HepG2 (cell line): ENCODE results near the gene P2RX7. TPM values are rescaled to one million over a fixed set of nuclear protein-coding genes. Genes with fewer than 3 reads are reported as not detected.
"Not testable (repeated sequence)": the region's sequence is repeated elsewhere in the genome, so short reads cannot be mapped to it uniquely, and the experiment has no call there.

Experiments
- ATAC-seq: fragments of 200-7000 bp; cut with Tn5 transposase; 3 replicates; pipeline ENCODE4 v1.9.1; 2020; ENCODE audit warnings: mild to moderate bottlenecking, moderate library complexity
- BruUV-seq: library from RNA; stranded (reverse); fragments of 400-500 nt; replicated peaks from 2 replicates; lab custom pipeline; 2021; lab: Mats Ljungman, UMichigan
- CTCF ChIA-PET: fragments of 300-600 bp; formaldehyde crosslinking; extraction: SDS; loops from one replicate; lab custom pipeline; 2021; ENCODE audit warnings: low total read pairs, inconsistent platforms, low intra/inter-chr PET ratio; lab: Yijun Ruan, JAX
- POLR2A ChIA-PET: fragments of 350-600 bp; sonication (Branson Sonifier 250); formaldehyde crosslinking; loops from one replicate; lab custom pipeline; 2020; ENCODE audit warnings: antibody characterized with exemption, inconsistent platforms; lab: Yijun Ruan, JAX
- DNase-seq: peaks from one replicate; pipeline ENCODE4 v3.0.0-alpha.2; 2015; ENCODE audit warnings: low spot score
- FAIRE-seq: peaks from 3 replicates; lab custom pipeline; 2011; peaks lifted over from hg19 to GRCh38; lab: Jason Lieb, UNC
- H2AFZ ChIP-seq: one replicate; pipeline ENCODE4 v1.6.1; 2011; ENCODE audit warnings: low read length, inconsistent platforms
- H3K27ac ChIP-seq: fragments of 300-600 bp; 3 replicates; pipeline ENCODE4 v1.8.0; 2011; ENCODE audit warnings: mixed run types, mild to moderate bottlenecking, mixed read lengths, low read length, inconsistent platforms; ENCODE audit not compliant: insufficient read depth; ENCODE audit errors: extremely low read length
- H3K27me3 ChIP-seq, 2 experiments: fragments of 200-600 bp in 1 of 2; 2 replicates in 1 of 2; 3 replicates in 1 of 2; pipeline versions ENCODE4 v1.6.0 to v1.8.0; 2011; ENCODE audit warnings: low read length in 2 of 2, mild to moderate bottlenecking in 2 of 2, moderate library complexity in 2 of 2, inconsistent platforms in 1 of 2; ENCODE audit not compliant: insufficient read depth in 2 of 2, control insufficient read depth in 1 of 2
- H3K36me3 ChIP-seq, 2 experiments: fragments of 200-600 bp in 1 of 2; replicated peaks in 1 of 2; 2 replicates in 1 of 2; 3 replicates in 1 of 2; pipeline versions ENCODE4 v1.5.1 to v1.8.0; 2011; ENCODE audit warnings: low read length in 2 of 2, inconsistent platforms in 1 of 2; ENCODE audit not compliant: insufficient read depth in 2 of 2, control insufficient read depth in 1 of 2
- H3K4me1 ChIP-seq: 2 replicates; pipeline ENCODE4 v1.5.1; 2012; ENCODE audit warnings: low read length, inconsistent platforms; ENCODE audit not compliant: insufficient read depth
- H3K4me2 ChIP-seq: 2 replicates; pipeline ENCODE4 v1.6.0; 2011; ENCODE audit warnings: low read depth, low read length, inconsistent platforms
- H3K4me3 ChIP-seq, 3 experiments: fragments of 200-600 bp in 1 of 3; sonication (generic), shearing (Covaris generic) in 1 of 3; replicated peaks in 1 of 3; 2 replicates each; pipeline ENCODE4 v1.5.1; 2011 to 2016; ENCODE audit warnings: low read length in 3 of 3, inconsistent platforms in 2 of 3, low read depth in 2 of 3, mild to moderate bottlenecking in 2 of 3, control low read depth in 1 of 3, mixed read lengths in 1 of 3; ENCODE audit not compliant: insufficient read depth in 1 of 3
- H3K79me2 ChIP-seq: one replicate; pipeline ENCODE4 v1.6.1; 2011; ENCODE audit warnings: low read length, inconsistent platforms; ENCODE audit not compliant: insufficient read depth
- H3K9ac ChIP-seq: 2 replicates; pipeline ENCODE4 v1.6.0; 2011; ENCODE audit warnings: mild to moderate bottlenecking, low read depth, low read length, inconsistent platforms; ENCODE audit not compliant: insufficient read depth
- H3K9me3 ChIP-seq: 2 replicates; pipeline ENCODE4 v1.5.1; 2012; ENCODE audit warnings: mild to moderate bottlenecking, low read length
- H4K20me1 ChIP-seq: 2 replicates; pipeline ENCODE4 v1.6.0; 2011; ENCODE audit warnings: inconsistent platforms, mild to moderate bottlenecking, low read length, moderate library complexity; ENCODE audit not compliant: insufficient read depth
- IKZF4 ChIP-seq: sonication (generic); formaldehyde crosslinking; IDR thresholded peaks from 2 replicates; pipeline ENCODE4 v1.5.1; 2020; ENCODE audit warnings: borderline replicate concordance, mild to moderate bottlenecking, low read depth, missing genetic modification reagents; ENCODE audit errors: not compliant biosample characterization
- ZNF407 ChIP-seq: sonication (generic); formaldehyde crosslinking; IDR thresholded peaks from one replicate; pipeline ENCODE4 v1.5.1; 2020; ENCODE audit warnings: mild to moderate bottlenecking, missing genetic modification reagents; ENCODE audit errors: not compliant biosample characterization
- ZNF570 ChIP-seq: sonication (generic); formaldehyde crosslinking; IDR thresholded peaks from 2 replicates; pipeline ENCODE4 v1.4.0; 2020; ENCODE audit warnings: mild to moderate bottlenecking, missing genetic modification reagents, borderline replicate concordance
- ZNF577 ChIP-seq: sonication (generic); formaldehyde crosslinking; IDR thresholded peaks from 2 replicates; pipeline ENCODE4 v1.4.0; 2020; ENCODE audit warnings: mild to moderate bottlenecking, low read depth, missing genetic modification reagents, borderline replicate concordance
- ZNF616 ChIP-seq: sonication (generic); formaldehyde crosslinking; IDR thresholded peaks from 2 replicates; pipeline ENCODE4 v1.5.0; 2020; ENCODE audit warnings: low read depth, mild to moderate bottlenecking, missing genetic modification reagents
- ZNF761 ChIP-seq: sonication (generic); formaldehyde crosslinking; conservative IDR thresholded peaks from 2 replicates; pipeline ENCODE4 v1.4.0; 2020; ENCODE audit warnings: mild to moderate bottlenecking, missing genetic modification reagents
- WGBS: methylation state at CpG from one replicate; pipeline ENCODE4 v1.1.6; 2017; ENCODE audit warnings: low lambda C conversion rate; 5-methylcytosine and 5-hydroxymethylcytosine counted together
- in situ Hi-C: cut with HindIII; loops from 2 replicates; pipeline ENCODE4 v1.10.0; 2017; ENCODE audit warnings: low pct_unique_long_range_greater_than_20kb; ENCODE audit not compliant: extremely low pct_ligation_motif_present
- intact Hi-C: fragments of 100-400 bp; cut with micrococcal nuclease; formaldehyde crosslinking; loops from one replicate; pipeline ENCODE4 v1.10.0; 2022; ENCODE audit not compliant: unreplicated experiment
- polyA plus RNA-seq, 8 experiments: library from polyadenylated mRNA; depleted of rRNA in 3 of 8; stranded (reverse) in 7 of 8; unstranded in 1 of 8; fragments of >200 nt; fragmentation: Illumina TruSeq in 4 of 8; extraction: Trizol in 4 of 8; gene quantifications; 2 replicates each; pipeline versions ENCODE4 v1.2.1 to v1.2.3, GENCODE V29; 2011 to 2016; ENCODE audit warnings: low read depth in 4 of 8, missing spikeins in 1 of 8, mixed read lengths in 1 of 8; ENCODE audit not compliant: insufficient read depth in 1 of 8
- total RNA-seq, 5 experiments: library from RNA; depleted of rRNA; stranded (reverse); fragments of >200 nt; fragmentation: Illumina TruSeq; extraction: Trizol; gene quantifications; 2 replicates each; pipeline ENCODE4 v1.2.3, GENCODE V29; 2016; ENCODE audit warnings: low read depth in 1 of 5

Gene P2RX7
- total and polyA plus RNA-seq, 2 of the 13 experiments (the other 11 are each of a cell fraction or from before 2014, with no cell fraction given): 0.13 to 0.73 TPM

DNA sequence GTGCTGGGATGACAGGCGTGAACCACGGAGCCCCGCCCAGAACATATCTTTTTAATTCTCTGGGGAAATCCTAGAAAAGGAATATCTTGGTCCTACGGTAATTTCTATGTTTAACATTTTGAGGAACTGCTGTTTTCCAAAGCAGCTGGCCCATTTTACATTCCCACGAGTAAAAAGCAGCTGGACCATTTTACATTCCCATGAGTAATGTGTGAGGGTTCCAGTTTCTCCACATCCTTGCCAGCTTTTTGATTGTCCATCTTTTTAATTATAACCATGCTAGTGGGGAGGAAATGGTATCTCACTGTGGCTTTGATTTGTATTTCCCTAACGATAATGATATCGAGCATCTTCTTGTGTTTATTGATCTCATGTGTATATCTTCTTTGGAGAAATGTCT, 72.8 kb downstream of the P2RX7 start (continued):
- no peak for TF ChIP-seq ZNF407 (CRISPR knock-in tag)
- TF ChIP-seq ZNF570 (CRISPR knock-in tag): no peak
- TF ChIP-seq IKZF4 (CRISPR knock-in tag): no peak
- no peak for TF ChIP-seq ZNF577 (CRISPR knock-in tag)
- TF ChIP-seq ZNF761 (CRISPR knock-in tag): no peak
- TF ChIP-seq ZNF616 (CRISPR knock-in tag): no peak
- TF ChIP-seq, all 625 proteins: peak for 0

DNA sequence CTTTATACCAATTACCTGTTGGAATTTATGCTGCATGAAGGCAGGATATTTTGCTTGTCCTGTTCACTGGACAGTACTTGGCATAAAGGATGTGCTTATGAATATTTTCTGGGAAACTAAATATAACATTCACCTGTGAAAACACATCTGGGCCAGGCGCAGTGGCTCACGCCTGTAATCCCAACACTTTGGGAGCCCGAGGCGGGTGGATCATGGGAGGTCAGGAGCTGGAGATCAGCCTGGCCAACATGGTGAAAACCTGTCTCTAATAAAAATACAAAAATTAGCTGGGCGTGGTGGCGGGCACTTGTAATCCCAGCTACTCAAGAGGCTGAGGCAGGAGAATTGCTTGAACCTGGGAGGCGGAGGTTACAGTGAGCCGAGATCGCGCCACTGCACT, 75.9 kb downstream of the P2RX7 start:
- FAIRE-seq, H3K27me3 ChIP-seq, DNase-seq, H3K27ac ChIP-seq, in situ Hi-C loops, CTCF ChIA-PET, H3K4me2 ChIP-seq, H4K20me1 ChIP-seq, BruUV-seq, H3K36me3 ChIP-seq, H2AFZ ChIP-seq, H3K4me3 ChIP-seq, H3K79me2 ChIP-seq, H3K9ac ChIP-seq, H3K9me3 ChIP-seq, POLR2A ChIA-PET, ATAC-seq, intact Hi-C loops: not testable (repeated sequence)
- H3K4me1 ChIP-seq: peaks cover 15% of the 10 kb centered on the region
- 85% methylated on average over 10 of the region's 10 CpGs for WGBS
